ENCODE results near the gene DUS1L. TPM values are rescaled to one million over a fixed set of nuclear protein-coding genes. Genes with fewer than 3 reads are reported as not detected.
A peak's percentile ranks its signal among the peaks of the same experiment; 100 is the strongest.

DUS1L gene
- total and polyA plus RNA-seq, 4 donors, result 40.0 to 179 (median 100.0) TPM

DNA sequence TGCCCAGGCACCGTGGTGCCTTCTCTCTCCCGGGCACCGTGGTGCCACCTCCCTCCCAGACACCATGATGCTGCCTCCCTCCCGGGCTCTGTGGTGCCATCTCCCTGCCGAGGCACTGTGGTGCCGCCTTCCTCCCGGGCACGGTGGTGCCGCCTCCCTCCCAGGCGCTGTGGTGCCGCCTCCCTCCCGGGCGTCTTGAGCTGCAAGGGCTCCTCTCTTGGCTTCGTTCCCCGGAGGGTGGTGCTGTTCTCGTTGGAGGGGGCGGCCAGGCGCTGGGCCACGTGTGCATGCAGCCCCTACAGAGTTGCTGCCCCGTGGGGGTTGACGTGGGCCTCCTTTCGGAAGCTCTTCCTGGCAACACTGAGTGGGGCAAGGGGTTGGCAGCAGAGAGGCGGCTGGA is 51.2 kb downstream of the DUS1L start:
- peak in 1 of 3 donors; percentile 51 for DNase-seq
- 54 to 79% methylated on average over 23 of the region's 23 CpGs for WGBS, 2 donors

DNA sequence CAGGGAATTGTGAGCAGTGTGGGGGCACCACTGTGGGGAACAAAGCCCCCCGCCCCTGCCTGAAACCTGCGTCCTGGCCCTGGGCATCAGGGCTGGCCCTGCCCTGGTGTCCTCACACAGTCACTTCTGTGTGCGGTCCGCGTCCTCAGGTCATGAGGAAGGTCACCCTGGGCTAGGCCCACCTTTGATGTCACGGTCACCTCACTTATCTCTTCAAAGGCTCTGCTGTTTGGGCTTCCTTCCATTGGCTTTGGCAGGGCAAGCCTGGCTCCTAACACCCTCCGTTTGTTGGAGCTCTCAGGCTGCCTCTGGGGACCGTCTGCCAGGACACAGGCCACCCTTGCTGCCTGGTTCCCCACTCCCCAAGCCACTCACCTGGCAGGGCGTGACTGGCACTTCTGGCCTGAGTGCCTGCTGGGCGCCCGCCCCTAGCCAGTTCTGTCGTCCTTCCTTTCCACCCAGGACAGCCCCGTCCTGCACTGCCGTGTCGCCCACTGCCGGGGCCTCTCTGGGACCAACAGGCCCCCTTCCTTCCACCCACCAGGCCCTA is 51.8 kb downstream of the DUS1L start:
- Histone ChIP-seq H3K36me3 (ENCODE audit: control insufficient read depth in 4 of 4, insufficient read depth in 4 of 4, low read length in 4 of 4) (peaks cover 0 to 30% (median 0%) of the 10 kb centered on the region in 4 donors), H3K4me3 (no peak overlapping the region), H3K9me3 (ENCODE audit: control insufficient read depth in 4 of 4, insufficient read depth in 3 of 4, low read length in 3 of 4) (no peaks in the 10 kb centered on the region), H3K9ac (ENCODE audit: insufficient read depth in 1 of 2, low read length in 2 of 2) (no peak overlapping the region), H3K4me1 (ENCODE audit: control insufficient read depth in 5 of 5, insufficient read depth in 5 of 5, low read length in 5 of 5) (peaks cover 0 to 27% (median 0%) of the 10 kb centered on the region in 5 donors), H3K27me3 (ENCODE audit: control insufficient read depth in 3 of 3, insufficient read depth in 3 of 3, low read length in 2 of 3) (no peaks in the 10 kb centered on the region), H3K27ac (ENCODE audit: low read depth in 1 of 2, low read length in 1 of 2) (peak overlapping the region; percentile 23 to 73)
- ATAC-seq (ENCODE audit: insufficient read depth, low FRiP score) (no peak), DNase-seq (no peak)
- no peak for TF ChIP-seq CTCF (IDR thresholded peaks at IDR 0.05; ENCODE audit: control extremely low read depth, extremely low read depth)
- 75 to 89% methylated on average over 16 of the region's 16 CpGs for WGBS, 2 donors

More for the DNA sequence above, 51.2 kb downstream of the DUS1L start:
- H3K9me3 ChIP-seq (ENCODE audit: control insufficient read depth in 4 of 4, insufficient read depth in 3 of 4, low read length in 3 of 4), result no peaks in the 10 kb centered on the region
- no peak for ATAC-seq (ENCODE audit: insufficient read depth, low FRiP score)
- H3K9ac ChIP-seq (ENCODE audit: insufficient read depth in 1 of 2, low read length in 2 of 2), result no peak overlapping the region
- no peaks in the 10 kb centered on the region for H3K27me3 ChIP-seq (ENCODE audit: control insufficient read depth in 3 of 3, insufficient read depth in 3 of 3, low read length in 2 of 3)
- peaks cover 0 to 25% (median 0%) of the 10 kb centered on the region in 4 donors for H3K36me3 ChIP-seq (ENCODE audit: control insufficient read depth in 4 of 4, insufficient read depth in 4 of 4, low read length in 4 of 4)
- no peak overlapping the region for H3K4me3 ChIP-seq
- H3K27ac ChIP-seq (ENCODE audit: low read depth in 1 of 2, low read length in 1 of 2), result peak overlapping the region in 1 of 2 donors; percentile 23
- H3K4me1 ChIP-seq (ENCODE audit: control insufficient read depth in 5 of 5, insufficient read depth in 5 of 5, low read length in 5 of 5), result peaks cover 0 to 27% (median 0%) of the 10 kb centered on the region in 5 donors
- no peak for TF ChIP-seq CTCF (IDR thresholded peaks at IDR 0.05; ENCODE audit: control extremely low read depth, extremely low read depth)

DNA sequence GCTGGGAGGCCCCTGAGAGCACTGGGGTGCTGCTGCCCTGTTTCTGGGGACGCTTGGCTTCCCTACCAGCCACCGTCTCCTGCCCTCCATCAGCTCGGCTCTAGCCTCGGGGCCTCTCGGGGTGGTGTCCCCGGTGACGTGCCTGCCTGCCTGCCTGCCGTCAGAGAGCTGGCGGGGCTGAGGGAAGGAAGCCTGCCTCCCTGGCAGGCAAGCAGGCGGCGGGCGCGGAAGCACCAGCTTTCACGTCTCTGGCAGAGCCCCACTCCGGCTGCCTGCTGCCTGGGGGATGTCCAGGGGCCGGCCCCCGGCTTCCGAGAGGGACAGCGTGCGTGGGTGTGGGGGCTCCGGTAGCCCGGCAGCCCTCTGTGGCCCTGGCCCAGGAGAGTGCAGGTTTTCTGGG is 52.3 kb downstream of the DUS1L start:
- Histone ChIP-seq H3K27me3 (ENCODE audit: control insufficient read depth in 3 of 3, insufficient read depth in 3 of 3, low read length in 2 of 3) (no peaks in the 10 kb centered on the region), H3K4me1 (ENCODE audit: control insufficient read depth in 5 of 5, insufficient read depth in 5 of 5, low read length in 5 of 5) (peaks cover 0 to 27% (median 0%) of the 10 kb centered on the region in 5 donors), H3K9me3 (ENCODE audit: control insufficient read depth in 4 of 4, insufficient read depth in 3 of 4, low read length in 3 of 4) (no peaks in the 10 kb centered on the region), H3K4me3 (no peak overlapping the region), H3K36me3 (ENCODE audit: control insufficient read depth in 4 of 4, insufficient read depth in 4 of 4, low read length in 4 of 4) (peaks cover 0 to 27% (median 0%) of the 10 kb centered on the region in 4 donors), H3K27ac (ENCODE audit: low read depth in 1 of 2, low read length in 1 of 2) (peak overlapping the region; percentile 23 to 73), H3K9ac (ENCODE audit: insufficient read depth in 1 of 2, low read length in 2 of 2) (peak overlapping the region in 1 of 2 donors; percentile 39)
- WGBS, 2 donors, result 53 to 55% methylated on average over 15 to 22 of the region's 22 CpGs
- ATAC-seq (ENCODE audit: insufficient read depth, low FRiP score), result no peak
- TF ChIP-seq CTCF (IDR thresholded peaks at IDR 0.05; ENCODE audit: control extremely low read depth, extremely low read depth), result no peak
- DNase-seq, result peak in 2 of 3 donors; percentile 48 to 51

Data from lung (tissue), 12 donors.